Posterior cingulate gyrus (tissue), 11 donors: ENCODE results near the gene NCSTN.
A peak's percentile ranks its signal among the peaks of the same experiment; 100 is the strongest.

Source experiments
- DNase-seq, 10 donors: peaks; one replicate each; pipeline versions ENCODE4 v3.0.0 to v3.0.0-alpha.2; 2020 to 2021; ENCODE audit warnings: mixed read lengths in 3 of 10
- intact Hi-C: fragments of 100-400 bp; cut with DNase I; formaldehyde crosslinking; loops from one replicate; pipeline ENCODE4 v1.15.1; 2023

The NCSTN gene

GRCh38 chr1:160346463-160346862 lies 3.3 kb downstream of the NCSTN start:
- DNase-seq = peak in 1 of 10 donors; percentile 15
- intact Hi-C loops = loop anchor here (10.0 kb wide), 1 partner anchor 52 kb away; no protein-coding TSS in a partner anchor

- intact Hi-C loops = loop anchor here (10.0 kb wide), 1 partner anchor 52 kb away; no protein-coding TSS in a partner anchor
- DNase-seq = no peak
Measured at GRCh38 chr1:160346958-160347357, 3.8 kb downstream of the NCSTN start.

GRCh38 chr1:160351629-160352028 lies 8.4 kb downstream of the NCSTN start:
- intact Hi-C loops = no loop called here
- peak in 1 of 10 donors; percentile 70 for DNase-seq

GRCh38 chr1:160352555-160352954 lies 9.4 kb downstream of the NCSTN start:
- intact Hi-C loops = no loop called here
- no peak for DNase-seq

GRCh38 chr1:160353223-160353622 lies 10.0 kb downstream of the NCSTN start:
- DNase-seq = peak in 1 of 10 donors; percentile 47
- intact Hi-C loops = no loop called here

GRCh38 chr1:160354388-160354985 lies 11.3 kb downstream of the NCSTN start:
- intact Hi-C loops = no loop called here
- no peak for DNase-seq

GRCh38 chr1:160357286-160358002 lies 14.3 kb downstream of the NCSTN start:
- intact Hi-C loops = no loop called here
- DNase-seq = no peak

GRCh38 chr1:160358073-160358472 lies 14.9 kb downstream of the NCSTN start:
- DNase-seq = no peak
- intact Hi-C loops = no loop called here

GRCh38 chr1:160359559-160360226 lies 16.5 kb downstream of the NCSTN start:
- no peak for DNase-seq
- intact Hi-C loops = no loop called here

GRCh38 chr1:160360227-160360695 lies 17.1 kb downstream of the NCSTN start:
- no peak for DNase-seq
- intact Hi-C loops = no loop called here

- DNase-seq = no peak
- intact Hi-C loops = no loop called here
Measured at GRCh38 chr1:160361199-160361598, 18.0 kb downstream of the NCSTN start.

GRCh38 chr1:160361814-160362167 lies 18.6 kb downstream of the NCSTN start:
- no peak for DNase-seq
- intact Hi-C loops = no loop called here

- intact Hi-C loops = no loop called here
- DNase-seq = no peak
Measured at GRCh38 chr1:160362168-160362957, 19.2 kb downstream of the NCSTN start.

GRCh38 chr1:160363010-160363409 lies 19.8 kb downstream of the NCSTN start:
- intact Hi-C loops = no loop called here
- DNase-seq = no peak

- DNase-seq = no peak
- intact Hi-C loops = no loop called here
Measured at GRCh38 chr1:160363951-160364735, 21.0 kb downstream of the NCSTN start.

- DNase-seq = no peak
- intact Hi-C loops = no loop called here
Measured at GRCh38 chr1:160365325-160365724, 22.1 kb downstream of the NCSTN start.

GRCh38 chr1:160366731-160367515 lies 23.7 kb downstream of the NCSTN start, which contains the start of gene NHLH1:
Gene NHLH1 (plus strand): TSS chr1:160367071. CDS start chr1:160370732, 3,661 bp downstream.
- no peak for DNase-seq
- intact Hi-C loops = no loop called here

- no peak for DNase-seq
- intact Hi-C loops = no loop called here
Measured at GRCh38 chr1:160367516-160367900, 24.3 kb downstream of the NCSTN start.
